NCI-H2107 treated with DMSO at 0.1 percent for 48 hours (cell line): ENCODE data around the gene CLRN2.

Experiments
- DNase-seq: peaks from one replicate; lab custom pipeline; 2025; ENCODE audit not compliant: unreplicated experiment; lab: John Stamatoyannopoulos, UW

The CLRN2 gene, protein sequence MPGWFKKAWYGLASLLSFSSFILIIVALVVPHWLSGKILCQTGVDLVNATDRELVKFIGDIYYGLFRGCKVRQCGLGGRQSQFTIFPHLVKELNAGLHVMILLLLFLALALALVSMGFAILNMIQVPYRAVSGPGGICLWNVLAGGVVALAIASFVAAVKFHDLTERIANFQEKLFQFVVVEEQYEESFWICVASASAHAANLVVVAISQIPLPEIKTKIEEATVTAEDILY

DNA sequence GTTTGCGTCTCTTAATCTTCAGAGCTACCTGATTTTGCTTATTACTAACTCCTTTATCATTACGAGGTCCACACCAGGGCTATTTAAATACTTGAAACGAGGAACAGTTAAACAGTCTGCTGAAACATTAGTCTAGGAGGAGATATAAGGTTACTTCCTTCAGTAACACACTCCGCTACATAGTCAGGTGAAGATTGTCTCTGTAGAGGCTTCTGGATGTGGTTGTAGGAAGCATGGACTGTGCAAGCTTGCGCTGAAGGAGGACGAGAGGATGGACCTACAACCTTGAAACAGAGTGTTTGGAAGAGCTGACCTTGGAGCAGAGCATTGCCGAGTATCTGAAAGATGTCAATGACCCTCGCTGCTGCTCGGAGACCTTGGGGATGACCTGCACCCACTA, at the start of gene CLRN2:
Gene CLRN2, plus strand, starts transcription at position 301 of the 400 bp plus-strand sequence. CDS start 102 bp downstream, outside the sequence.
- DNase-seq: no peak

DNA sequence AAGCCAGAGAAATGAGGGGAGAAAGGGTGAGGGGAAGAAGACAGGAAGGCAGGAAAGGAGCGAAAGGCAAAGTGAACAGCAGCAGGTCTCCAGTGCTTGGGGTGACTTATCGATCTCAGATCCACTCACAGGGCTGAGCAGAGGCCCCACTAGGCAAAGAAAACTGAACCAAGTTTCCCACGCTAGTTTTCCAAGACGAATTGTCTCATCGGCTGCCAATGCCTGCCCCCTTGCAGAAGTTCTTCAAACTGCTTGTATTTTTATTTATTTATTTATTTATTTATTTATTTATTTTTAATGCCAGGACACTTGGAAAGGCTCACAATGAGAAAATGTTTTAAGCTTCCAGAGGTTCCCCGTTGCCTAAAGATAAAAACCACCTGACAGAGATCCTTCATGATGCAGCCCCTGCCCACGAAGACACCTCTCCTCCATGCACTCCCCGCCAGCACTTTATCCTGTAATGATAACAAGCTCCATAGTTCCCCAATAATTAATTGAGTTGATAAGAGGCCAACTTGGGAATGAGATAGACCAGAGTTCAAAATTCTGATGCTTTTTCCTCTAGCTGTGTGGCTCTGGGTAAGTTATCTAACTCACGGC, 46.2 kb upstream of the CLRN2 start:
- no peak for DNase-seq

DNA sequence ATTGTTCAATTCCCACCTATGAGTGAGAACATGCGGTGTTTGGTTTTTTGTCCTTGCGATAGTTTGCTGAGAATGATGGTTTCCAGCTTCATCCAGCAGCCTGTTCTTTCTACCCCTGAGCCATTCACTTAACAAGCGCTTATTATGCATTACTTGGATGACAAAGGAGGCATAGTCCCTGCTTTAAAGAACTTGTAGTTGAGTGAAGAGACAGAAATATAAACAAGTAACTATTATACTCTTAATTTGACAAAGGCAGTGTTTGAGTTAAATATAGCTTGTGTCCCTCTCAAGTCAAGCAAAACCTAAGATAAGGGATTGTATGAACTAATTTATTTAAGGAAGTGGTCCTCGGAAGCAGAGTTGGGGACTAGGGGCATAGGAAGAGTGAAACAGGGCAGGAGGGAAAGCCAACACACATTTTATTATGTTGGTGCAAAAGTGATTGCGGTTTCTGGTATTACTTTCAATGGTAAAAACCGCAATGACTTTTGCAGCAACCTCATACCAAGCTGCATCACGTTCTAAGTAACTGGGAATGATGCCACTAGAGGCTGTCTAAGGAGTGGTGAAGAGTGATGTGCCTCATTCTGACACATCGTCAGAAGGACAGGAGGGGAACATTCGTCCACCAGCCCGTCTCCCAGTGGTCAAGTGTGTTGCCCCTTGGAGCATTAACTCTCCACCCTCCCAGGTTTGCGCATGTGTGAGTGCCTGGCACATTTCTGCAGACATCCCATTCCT, 44.9 kb upstream of the CLRN2 start:
- DNase-seq: no peak

DNA sequence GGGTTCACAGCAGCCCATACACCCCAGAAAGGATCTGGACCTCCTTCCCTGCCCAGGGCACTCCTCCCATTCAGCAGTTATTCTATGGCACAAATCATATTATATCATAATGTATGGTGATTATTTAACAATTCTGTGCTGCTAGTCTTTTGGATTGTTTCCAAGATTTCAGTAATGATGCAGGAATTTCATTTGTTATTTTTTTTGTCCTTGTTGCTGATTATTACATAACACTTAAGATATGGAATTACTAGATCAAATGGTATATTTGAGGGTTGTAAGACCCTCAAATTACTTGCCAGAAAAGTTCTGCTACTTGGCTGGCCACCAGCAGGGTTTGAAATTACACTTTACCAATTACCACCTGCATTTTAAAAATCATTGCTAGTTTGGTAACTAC, 39.5 kb upstream of the CLRN2 start:
- no peak for DNase-seq

DNA sequence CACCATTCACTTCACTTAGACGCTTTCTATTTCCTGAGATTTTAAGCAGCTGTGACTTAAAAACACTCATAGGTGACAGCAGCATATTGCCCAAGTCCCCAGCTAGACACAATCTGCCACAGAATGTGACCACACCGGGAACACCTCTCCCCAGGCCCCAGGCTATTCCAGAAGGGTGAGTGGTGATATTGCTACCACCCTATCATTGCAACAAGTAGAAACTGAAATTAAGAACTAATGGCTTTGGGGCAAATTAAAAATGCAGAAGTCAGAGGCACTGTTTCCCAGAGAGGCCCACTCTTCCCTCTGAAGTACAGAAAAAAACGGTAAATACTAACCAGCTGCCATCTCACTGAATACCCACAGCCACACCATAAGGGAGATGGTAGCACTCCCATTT, 38.1 kb upstream of the CLRN2 start:
- no peak for DNase-seq

DNA sequence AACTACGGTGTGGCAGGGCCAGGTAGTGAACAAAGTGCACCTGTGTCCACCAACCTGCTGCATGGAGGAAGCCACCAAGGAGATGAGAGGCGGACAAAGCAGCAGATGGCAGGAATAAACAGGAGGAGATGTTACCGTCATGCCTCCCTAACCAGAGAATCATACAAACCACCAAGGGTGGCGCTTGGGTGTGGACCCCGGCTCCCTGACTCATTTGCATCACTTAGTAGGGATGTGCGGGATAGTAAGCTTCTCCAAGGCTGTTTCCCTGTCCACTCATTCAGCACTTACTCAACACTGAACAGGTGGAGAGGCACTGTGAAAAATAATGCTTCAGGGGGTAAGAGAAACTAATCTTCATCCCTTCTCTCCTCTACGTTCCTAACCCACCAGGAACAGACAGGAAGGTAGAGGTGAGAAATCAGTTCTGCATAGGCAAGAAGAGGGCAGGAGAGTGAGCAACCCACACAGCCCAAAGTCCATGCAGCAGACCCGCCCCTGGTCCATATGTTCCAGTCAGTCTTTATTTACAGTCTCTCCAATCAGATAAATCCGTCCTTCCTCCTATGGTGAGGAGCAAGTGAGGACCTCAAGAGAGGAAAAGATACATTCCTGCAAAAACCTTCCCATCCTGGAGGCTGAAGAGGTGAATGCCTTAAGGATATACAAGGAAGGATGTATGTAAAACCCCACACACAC, 37.0 kb upstream of the CLRN2 start:
- no peak for DNase-seq

DNA sequence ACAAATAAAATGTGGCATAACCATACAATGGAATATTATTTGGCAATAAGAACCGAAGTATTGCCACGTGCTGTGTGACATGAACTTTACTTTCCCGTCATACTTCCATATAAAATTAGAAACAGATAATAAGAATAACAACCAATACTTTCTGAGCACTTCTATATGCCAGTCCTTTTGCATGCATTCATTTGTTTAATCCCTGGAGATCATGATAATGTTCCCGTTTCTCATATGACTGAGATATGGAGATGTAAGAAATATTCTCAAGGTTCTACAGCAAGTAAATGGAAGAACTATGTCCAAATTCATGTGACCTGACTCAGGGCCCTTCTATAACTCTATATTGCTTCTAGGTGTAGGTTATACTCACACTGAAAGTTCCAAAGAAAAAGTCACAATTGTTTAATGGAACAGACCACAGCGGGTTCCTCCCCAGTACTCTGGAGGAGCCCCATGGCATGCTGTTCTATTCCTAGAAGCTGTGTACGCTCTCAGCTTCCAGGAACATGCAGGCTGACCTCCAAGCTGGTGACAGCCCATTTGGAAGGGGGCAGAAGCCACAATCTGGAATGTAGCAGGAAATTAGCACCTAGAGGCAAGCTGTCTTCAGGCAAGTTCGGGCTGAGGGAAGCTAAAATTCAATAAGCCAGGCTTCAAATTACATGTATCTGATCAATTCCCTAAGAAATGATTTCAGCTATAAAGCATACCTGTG, 34.6 kb upstream of the CLRN2 start:
- DNase-seq: no peak

DNA sequence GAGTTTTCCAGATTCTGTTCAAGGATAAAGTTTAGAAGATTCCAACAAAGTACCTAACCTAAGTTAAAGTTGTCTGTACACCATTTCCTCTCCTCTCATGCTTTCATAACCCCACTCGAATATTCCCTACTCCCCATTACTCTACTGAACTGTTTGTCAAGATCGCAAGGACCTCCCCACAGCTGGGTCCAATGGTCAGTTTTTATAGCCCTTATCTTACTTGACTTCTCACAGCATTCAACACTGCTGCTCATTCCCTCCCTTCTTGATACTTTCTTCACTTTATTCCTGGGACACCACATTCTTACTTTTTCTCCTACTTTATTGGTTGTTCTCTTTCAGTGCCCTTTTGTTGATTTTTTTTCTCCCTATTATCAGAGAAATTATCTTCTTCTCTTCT, 34.0 kb upstream of the CLRN2 start:
- DNase-seq: no peak

DNA sequence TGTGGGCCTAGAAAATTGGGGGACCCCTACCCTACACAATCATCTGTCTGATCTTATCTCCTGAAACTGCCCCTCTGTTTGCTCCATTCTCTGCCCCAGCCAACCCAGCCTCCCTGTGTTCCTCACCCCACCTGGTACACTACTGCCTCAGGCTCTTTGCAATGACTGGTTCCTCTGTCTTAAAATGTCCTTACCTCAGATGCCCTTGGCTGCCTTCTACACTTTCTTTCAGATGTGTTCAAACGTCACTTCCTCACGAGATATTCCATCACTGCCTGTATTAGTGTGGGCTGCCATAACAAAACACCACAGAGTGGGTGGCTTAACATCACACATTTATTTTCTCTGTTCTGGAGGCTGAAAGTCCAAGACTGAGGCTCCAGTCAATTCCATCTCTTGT, 32.2 kb upstream of the CLRN2 start:
- DNase-seq: no peak

DNA sequence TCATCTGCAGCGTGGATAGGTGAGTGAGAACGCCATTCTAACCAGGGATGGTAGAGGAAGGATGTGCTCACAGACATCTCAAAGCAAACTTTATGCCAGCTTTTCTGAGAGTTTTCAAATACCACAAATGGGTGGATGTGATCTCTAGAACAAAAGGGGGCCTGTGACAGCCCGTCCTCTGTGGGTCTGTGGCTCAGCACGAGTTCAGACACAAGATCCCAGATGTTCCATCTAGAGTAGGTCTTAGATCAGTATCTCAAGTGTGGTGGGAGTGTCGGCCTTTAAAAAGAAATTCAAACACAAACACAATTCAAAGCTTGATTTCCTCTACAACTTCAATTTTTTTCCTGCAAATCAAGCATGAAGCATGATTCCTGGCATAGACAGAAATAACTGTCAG, 25.8 kb upstream of the CLRN2 start:
- no peak for DNase-seq

DNA sequence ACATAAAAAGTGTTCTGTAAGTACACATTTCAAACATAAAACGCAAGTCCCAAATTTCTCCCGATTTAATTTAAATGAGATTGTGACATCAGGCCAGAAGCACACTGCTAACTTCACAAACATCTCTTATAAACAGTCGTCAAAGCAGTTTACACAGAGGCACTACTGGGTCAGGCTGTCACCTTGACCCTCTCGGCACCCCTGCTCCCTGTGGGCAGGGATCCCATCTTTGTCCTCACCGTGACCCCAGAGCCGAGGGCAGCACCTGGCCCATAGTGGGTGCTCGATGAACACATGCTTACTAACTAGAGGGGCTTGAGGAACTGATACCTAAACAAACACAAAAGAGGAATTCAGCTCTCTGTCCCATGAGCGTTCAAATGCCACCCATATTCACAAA, 25.2 kb upstream of the CLRN2 start:
- no peak for DNase-seq

DNA sequence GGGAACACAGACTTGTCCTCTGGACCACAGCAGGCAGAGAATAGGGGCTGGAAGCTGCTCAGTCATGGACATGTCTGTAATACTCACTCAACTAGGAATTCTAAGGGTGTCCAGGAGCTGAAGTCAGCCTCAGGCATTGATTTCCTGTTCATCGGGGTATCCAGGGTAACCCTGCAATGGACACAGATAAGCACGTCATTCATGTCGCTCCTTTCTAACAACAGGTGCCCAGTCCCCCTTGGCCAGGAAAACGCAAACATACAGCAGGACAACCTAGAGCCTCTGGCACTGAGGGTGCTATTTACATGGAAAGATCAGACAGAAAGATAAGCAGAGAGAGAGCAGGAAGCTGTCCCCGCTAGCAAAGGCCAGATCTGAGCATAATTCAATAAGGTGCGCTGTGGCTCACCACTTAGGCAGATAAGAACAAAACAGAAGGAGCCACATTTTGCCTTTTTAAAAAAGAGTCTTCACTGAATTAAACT, 24.3 kb upstream of the CLRN2 start:
- no peak for DNase-seq

DNA sequence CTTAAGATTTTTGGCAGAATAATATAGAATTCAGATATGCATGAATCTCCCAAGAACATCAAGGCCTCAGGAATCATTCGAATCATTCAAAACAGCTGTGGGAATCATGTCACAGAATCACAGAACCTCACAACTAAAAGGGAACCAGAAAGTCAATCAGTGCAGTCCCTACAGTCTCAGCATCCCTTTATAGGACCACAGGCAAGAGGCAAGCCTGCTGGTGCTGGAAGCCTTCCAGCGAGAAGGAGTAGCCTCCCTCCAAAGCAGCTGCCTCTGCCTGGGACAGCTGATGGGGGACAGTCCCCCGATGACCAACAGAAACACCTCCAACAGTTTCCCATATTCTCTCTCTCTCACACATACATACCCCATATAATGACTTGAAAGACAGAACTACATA, 23.8 kb upstream of the CLRN2 start:
- DNase-seq: no peak

DNA sequence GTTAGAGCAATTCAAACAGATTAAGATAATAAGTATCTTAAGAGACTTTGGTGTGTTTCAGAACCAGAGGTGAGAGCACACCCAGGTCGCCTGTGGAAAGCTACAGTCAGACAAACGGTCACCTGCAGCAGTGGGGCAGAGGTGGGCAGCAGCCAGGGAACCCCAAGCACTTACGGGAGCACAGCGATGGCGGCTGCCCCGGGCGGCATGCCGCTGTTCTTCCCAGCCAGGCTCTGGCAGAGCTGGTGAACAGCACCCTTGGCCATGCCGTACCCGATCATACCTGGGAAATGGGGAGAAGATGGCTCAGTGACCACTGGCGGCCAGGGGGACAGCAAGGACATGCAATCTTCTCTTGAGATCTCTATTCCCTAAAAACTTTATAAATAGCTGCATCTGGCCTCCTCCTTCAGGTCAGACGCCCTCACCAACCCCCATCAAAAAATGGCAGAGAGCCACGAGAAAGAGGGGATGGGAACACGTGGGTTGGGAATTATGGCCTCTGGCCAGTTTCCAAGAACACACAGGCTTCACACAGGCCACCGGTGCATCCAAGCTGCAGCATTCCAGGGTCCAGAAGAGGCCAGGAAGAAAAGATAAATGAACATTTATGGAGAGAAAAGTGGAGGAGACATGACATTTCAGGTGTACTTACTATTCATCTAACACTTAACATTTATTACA, 22.8 kb upstream of the CLRN2 start:
- no peak for DNase-seq

DNA sequence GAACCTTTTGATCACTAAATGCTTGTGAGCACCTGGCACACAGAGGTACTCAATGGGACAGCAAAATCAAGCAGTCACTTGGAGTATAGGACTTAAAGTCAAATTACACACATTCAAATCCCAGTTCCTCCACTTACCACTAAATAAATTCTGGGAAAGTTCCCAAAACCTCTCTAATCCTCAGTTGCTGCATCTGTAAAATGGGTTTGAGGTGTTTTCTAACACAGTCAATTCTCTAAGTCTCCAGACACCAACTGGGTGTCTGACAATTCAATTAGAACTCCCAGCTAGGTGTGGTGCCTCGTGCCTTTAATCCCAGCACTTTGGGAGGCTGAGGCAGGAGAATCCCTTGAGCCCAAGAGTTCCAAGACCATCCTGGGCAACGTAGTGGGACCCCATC, 22.1 kb upstream of the CLRN2 start:
- DNase-seq: no peak

DNA sequence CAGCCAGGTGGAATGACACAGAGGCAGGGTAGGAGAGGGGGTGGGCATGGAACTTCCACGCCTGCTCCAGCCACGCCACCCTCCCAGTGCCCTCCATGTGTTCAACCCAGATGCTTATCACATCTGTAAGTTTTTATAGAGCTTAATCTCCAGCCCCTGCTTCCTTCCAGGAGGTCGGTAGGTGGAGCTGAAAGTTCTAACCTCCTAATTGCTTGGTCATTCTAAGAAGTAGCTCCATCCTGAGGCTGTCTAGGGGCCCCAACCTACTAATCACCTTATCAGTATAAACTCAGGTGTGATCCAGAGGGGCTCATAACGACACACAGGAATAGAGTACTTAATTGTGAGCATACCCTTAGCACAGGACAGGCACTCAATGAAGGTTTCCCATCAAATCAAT, 21.3 kb upstream of the CLRN2 start:
- no peak for DNase-seq

DNA sequence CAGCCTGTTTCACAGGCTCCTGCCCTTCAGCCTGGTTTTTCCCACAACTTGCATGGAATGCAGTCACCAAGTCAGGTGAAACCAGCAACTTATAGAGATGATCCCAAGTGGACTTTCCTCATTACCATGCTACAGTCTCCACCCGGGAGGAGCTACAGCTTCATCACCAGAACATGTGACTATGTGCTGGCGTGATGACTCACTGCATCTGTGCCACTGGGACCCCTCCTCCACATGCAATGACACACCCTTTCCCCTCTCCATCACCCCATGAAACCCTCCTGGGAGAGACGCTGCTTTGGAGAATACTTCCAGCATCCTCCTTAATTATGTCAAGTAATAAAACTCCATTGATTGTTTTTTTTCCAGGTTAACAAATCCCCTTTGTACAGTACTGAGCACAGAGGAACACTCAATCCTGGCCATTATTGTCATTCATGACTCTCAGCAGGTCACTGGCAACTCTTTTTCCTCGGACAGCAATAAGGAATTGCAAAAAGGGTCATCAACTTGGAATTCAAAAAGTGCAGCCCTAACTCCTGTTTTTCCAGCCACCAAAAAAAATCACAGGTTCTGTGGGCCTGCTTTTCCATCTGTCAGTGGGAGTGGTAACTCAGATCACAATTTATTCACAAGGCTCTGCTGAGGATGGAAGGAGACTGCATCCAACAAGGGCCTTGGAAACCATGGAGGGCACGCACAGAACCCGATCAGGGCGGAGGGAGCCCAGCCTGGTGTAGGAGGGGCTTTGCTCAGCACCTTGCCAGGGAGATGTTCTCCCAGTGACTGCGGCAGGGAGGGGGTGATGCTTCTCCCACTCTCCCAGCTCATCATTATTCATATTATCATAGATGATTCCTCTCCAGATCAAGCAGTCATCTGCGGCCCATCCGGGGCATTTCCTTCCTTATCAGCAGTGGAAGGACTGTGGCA, 20.4 kb upstream of the CLRN2 start:
- DNase-seq: no peak

DNA sequence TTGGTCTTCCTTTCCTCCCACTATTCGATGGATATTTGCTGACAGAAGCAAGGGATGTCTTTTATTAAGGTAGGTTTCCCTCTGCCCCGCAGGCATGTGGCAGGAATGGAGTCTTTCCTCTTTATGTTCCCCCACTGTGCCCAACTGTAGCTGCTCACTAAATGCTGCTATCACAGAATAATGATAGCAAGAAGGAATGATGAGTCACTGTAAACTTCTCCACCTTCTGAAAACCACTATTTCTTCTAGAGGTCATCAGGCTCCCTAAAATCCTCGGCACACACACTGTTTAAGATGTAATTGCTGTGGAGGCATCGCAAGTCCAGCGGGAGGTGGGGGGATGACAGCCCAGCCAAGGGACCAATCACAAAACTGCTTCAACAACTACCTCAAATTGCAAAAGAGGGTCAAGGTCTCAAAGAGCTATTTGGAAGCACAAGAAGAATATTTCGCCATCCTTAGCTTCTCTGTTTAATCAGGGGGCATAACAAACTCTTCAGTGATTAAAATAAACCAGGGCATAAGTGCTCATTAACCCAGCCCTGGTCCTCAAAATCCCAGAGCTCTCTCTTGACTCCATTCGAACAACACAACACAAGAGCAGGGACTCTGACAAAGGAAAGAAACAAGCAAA, 17.0 kb upstream of the CLRN2 start:
- no peak for DNase-seq

DNA sequence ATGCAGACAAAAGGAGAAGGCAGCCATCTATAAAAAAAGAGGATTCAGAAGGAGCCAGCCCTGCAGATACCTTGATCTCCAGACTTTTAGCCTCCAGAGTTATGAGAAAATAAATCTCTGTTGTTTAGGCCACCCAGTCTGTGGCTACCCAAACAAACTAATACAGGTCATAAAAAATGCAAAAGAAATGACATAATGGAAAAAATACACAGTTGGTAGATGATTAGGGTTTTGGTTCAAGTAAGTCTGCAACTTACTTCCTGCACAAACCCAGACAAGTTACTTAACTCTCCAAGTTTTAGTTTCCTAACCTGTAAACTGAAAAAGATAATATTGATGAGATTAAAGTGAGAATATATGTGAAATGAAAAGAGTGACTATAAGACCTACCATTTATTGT, 14.4 kb upstream of the CLRN2 start:
- DNase-seq: no peak
